C4-2B (cell line): ENCODE results near the gene PLCB4.

Experiments
- H3K27ac ChIP-seq: fragments of 450-650 bp; 2 replicates; pipeline ENCODE4 v1.5.1; 2017
- ZFX ChIP-seq: fragments of 450-650 bp; IDR thresholded peaks from 2 replicates; pipeline ENCODE4 v1.6.1; 2017
- TF ChIP-seq, protein P1 (sequence below): fragments of 450-650 bp; conservative IDR thresholded peaks from 2 replicates; pipeline ENCODE4 v1.5.1; 2017; ENCODE audit warnings: mild to moderate bottlenecking

Gene PLCB4

DNA sequence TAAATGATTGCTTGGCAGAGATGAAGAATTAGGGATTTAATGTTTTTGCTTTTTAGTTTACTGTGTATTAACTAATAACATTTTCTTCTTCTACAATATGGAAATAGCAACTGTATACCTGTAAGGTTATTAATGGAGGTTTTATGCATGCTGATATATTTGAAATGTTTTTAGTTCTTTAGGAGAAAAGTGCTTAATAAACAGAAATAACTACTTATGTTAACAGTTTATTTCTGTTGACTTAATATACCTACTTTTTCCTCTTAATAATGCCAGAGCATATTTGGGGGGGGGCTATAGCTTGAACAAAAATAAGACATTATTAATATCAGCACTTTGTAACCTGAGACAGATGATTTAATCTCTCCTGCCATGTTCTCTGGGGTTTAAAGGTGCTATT is 33.6 kb downstream of the PLCB4 start:
- TF ChIP-seq, protein P1, sequence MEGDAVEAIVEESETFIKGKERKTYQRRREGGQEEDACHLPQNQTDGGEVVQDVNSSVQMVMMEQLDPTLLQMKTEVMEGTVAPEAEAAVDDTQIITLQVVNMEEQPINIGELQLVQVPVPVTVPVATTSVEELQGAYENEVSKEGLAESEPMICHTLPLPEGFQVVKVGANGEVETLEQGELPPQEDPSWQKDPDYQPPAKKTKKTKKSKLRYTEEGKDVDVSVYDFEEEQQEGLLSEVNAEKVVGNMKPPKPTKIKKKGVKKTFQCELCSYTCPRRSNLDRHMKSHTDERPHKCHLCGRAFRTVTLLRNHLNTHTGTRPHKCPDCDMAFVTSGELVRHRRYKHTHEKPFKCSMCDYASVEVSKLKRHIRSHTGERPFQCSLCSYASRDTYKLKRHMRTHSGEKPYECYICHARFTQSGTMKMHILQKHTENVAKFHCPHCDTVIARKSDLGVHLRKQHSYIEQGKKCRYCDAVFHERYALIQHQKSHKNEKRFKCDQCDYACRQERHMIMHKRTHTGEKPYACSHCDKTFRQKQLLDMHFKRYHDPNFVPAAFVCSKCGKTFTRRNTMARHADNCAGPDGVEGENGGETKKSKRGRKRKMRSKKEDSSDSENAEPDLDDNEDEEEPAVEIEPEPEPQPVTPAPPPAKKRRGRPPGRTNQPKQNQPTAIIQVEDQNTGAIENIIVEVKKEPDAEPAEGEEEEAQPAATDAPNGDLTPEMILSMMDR: no peak
- no peak for TF ChIP-seq ZFX
- H3K27ac ChIP-seq: no peak overlapping the region

DNA sequence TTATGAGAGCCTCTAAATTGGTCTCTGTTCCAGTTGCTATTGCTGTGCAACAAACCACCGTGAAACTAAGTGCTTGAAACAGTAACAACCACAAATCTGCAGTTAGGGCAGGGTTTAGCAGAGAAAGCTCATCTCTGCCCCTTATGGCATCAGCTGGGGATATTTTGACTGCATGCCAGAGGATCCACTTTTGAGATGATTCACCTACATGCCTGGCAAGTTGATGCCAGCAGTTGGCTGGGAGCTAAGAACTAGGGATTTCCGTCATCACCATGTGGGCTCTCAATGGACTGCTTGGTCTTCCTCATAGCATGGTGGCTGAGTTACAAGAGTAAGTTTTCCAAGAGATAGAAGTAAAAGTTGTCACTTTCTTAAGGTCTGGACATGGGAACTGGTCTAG is 35.1 kb downstream of the PLCB4 start:
- H3K27ac ChIP-seq: no peak overlapping the region
- TF ChIP-seq, protein P1: no peak
- no peak for TF ChIP-seq ZFX

DNA sequence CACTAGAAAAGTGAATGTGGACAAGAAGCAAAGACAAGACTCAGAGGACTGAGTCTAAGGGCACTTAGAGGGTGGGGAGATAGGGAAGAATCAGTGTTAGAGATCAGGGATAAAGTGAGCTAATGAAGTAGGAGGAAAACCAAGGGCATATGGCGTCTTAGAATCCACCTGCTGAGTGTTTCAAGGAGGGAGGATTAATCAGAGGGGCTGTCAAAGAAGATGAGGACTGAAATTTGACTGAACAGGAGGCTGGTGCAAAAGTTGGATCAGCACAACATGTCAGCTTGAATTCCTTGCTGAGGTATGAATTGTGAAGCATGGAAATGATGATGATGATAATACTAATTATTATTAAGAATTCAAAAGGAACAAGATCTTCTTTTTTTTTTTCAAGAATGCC is 39.4 kb downstream of the PLCB4 start:
- H3K27ac ChIP-seq: no peak overlapping the region

DNA sequence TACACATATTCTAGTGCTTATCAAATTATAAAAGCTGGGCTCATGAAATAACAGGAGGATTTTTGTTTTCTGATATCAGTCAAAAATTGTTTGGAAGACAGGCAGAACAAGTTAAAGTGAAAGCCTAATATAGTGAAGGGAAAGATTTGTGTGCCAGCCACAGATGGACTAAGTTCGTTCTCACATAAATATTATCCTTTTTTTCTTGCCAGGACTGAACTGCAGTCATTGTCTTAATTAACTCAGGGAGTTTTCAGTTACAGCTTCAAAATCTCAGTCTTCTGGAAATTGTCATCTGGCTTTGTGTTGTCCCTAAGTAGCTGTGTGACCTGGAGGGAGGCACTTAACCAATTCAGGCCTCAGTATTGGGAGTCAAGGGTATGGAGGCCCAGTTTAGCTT is 40.7 kb downstream of the PLCB4 start:
- no peak overlapping the region for H3K27ac ChIP-seq
- no peak for TF ChIP-seq ZFX
- TF ChIP-seq, protein P1: no peak

More for the DNA sequence above, 39.4 kb downstream of the PLCB4 start:
- TF ChIP-seq ZFX: no peak
- TF ChIP-seq, protein P1: no peak

DNA sequence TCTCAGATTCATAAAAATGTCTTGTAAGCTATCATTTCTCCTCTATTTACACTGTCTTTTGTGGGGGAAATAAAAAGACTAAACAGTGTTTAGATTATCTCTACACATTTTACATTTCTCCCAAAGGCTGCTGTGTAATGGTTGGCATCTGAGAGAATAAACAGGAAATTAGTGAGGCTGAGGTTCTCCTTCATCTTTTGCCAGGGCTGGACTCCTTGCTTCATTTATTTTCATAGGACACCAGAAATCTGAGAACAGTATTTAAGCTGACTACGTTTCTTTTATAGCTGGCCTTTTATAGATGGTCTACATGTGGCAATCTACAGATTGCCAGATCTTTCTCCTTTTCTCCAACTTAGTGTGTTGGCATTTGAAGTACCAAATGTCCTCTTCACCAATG is 41.5 kb downstream of the PLCB4 start:
- no peak overlapping the region for H3K27ac ChIP-seq
- no peak for TF ChIP-seq ZFX
- TF ChIP-seq, protein P1: no peak

DNA sequence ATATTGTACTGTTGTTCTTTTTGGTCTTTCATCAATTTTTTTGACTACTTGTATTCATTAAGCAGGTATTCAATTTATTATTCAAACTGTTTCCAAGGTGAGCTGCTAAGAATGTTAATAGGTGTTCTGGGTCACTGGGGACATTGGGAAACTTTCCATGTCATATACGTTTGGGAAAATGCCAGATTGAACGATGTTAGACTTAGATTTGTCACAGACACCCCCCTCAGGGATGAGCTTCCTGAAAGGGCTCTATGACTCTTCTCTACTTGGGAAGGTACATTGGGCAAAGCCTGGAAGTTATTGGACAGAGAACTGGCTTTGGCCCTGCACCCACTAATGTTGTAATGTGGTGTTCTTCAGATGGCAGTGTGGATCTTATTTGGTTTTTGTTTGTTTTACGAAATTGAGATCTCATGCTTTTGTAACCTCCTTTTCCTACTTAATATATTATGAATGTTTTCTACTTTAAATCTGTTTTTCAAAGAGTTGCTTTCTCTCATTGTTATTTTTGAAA is 42.1 kb downstream of the PLCB4 start:
- no peak for TF ChIP-seq ZFX
- TF ChIP-seq, protein P1: no peak
- H3K27ac ChIP-seq: no peak overlapping the region

DNA sequence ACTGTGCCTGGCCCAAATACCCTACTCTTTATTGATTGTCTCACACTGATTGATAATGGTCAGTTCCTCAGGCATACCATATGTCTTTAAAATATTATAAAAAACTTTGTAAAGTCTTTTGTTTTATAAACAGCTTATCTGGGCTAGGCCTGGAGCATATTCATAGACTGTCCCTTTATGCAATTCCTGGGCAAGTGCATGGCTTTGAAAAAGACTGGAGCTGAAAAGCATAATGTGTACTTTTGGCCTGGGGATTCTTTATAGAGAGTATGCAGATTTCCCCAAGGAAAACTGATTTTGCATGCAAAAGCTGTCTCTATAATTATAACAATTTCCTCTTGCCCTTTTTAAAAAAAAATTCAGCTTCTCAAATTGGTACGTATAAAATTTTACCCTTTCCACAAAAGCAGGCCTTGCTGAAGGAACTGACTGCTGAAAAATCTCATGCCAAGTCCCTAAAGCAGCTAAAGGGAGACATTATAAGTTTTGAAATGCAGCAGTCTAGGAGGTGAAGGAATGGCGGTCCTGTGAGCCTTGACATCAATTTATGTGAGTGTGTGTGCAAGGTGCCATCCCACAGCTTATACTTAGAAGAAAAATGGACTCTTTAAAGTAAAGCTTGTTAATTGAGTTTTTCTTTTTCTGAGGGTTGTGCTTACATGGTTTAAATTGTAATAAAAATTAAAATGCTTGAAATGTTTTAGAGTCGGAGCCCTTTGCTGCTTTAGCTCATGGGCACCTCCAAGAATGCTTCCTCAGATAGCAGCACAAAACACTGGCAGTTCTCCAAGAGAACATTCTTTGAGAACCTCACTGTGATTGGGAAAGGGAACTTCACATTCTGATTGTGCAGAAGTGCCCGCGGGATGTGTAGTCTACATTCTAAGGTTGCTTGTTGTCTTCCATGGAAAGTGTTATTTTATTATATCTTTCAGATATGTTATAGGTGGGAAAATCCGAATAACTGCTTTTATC is 43.9 kb downstream of the PLCB4 start:
- H3K27ac ChIP-seq: no peak overlapping the region
- TF ChIP-seq, protein P1: no peak
- TF ChIP-seq ZFX: no peak
